SH-SY5Y (cell line): ENCODE measurements around the gene ABTB2.

ENCODE experiments used
- GATA2 ChIP-seq: IDR thresholded peaks from 2 replicates; pipeline ENCODE4 v1.6.1; 2011; ENCODE audit warnings: mild to moderate bottlenecking, low read depth, low read length
- GATA3 ChIP-seq: IDR thresholded peaks from 2 replicates; pipeline ENCODE4 v1.6.1; 2011; ENCODE audit warnings: low read depth, mild to moderate bottlenecking, low read length, moderate library complexity

GRCh38 chr11:34407121-34407813 is 49.5 kb upstream of the ABTB2 start:
- TF ChIP-seq GATA2 (no peak), GATA3 (no peak)
